B cell (primary cell): ENCODE results near the gene AXL.

Source experiments
- EZH2 ChIP-seq: IDR thresholded peaks from 2 replicates; pipeline ENCODE4 v1.6.1; 2012; ENCODE audit warnings: borderline replicate concordance, low read depth, mild to moderate bottlenecking, moderate library complexity, low read length; ENCODE audit not compliant: insufficient read depth, poor library complexity, severe bottlenecking
- TF ChIP-seq, protein P1 (sequence below): fragments of 200-600 bp; IDR thresholded peaks from one replicate; pipeline ENCODE4 v1.8.0; 2022; ENCODE audit warnings: antibody characterized with exemption, mild to moderate bottlenecking

DNA sequence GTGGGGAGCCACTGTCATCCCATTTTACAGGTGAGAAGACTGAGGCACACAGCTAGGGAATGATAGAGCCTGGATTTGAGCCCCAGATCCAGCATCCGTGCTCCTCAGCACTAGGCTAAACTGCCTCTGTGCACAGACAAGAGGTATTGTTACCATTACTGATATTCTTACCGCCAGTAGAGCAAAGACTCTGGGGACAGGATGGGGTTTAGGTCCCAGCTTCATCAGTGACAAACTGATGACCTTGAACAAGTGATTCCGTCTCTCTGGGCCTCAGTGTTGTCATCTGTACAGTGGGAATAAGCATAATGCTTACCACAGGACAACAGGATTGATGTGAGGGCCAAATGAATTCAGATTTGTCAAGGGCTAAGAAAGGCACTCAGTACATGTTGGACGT, 16.5 kb downstream of the AXL start:
- TF ChIP-seq, protein P1, sequence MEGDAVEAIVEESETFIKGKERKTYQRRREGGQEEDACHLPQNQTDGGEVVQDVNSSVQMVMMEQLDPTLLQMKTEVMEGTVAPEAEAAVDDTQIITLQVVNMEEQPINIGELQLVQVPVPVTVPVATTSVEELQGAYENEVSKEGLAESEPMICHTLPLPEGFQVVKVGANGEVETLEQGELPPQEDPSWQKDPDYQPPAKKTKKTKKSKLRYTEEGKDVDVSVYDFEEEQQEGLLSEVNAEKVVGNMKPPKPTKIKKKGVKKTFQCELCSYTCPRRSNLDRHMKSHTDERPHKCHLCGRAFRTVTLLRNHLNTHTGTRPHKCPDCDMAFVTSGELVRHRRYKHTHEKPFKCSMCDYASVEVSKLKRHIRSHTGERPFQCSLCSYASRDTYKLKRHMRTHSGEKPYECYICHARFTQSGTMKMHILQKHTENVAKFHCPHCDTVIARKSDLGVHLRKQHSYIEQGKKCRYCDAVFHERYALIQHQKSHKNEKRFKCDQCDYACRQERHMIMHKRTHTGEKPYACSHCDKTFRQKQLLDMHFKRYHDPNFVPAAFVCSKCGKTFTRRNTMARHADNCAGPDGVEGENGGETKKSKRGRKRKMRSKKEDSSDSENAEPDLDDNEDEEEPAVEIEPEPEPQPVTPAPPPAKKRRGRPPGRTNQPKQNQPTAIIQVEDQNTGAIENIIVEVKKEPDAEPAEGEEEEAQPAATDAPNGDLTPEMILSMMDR = no peak
- no peak for TF ChIP-seq EZH2
